Lung (tissue), 16 donors: ENCODE measurements around the gene TMEM128. TPM values are rescaled to one million over a fixed set of nuclear protein-coding genes. Genes with fewer than 3 reads are reported as not detected.

Source experiments
- ATAC-seq: fragments of 200-7000 bp; cut with Tn5 transposase; one replicate; pipeline ENCODE4 v1.9.1; 2020; ENCODE audit warnings: moderate number of reproducible peaks; ENCODE audit not compliant: insufficient read depth, low FRiP score
- DNase-seq, 3 donors: peaks; one replicate each; pipeline ENCODE4 v3.0.0-alpha.2; 2013 to 2017
- H3K27ac ChIP-seq, 2 donors: one replicate each; pipeline ENCODE4 v1.5.1; 2013; ENCODE audit warnings: mild to moderate bottlenecking in 2 of 2, moderate library complexity in 2 of 2, control low read depth in 1 of 2, inconsistent platforms in 1 of 2, low read depth in 1 of 2, low read length in 1 of 2
- H3K27me3 ChIP-seq, 3 donors: one replicate each; pipeline ENCODE4 v1.5.1; 2013; ENCODE audit warnings: low read length in 2 of 3; ENCODE audit not compliant: control insufficient read depth in 3 of 3, insufficient read depth in 3 of 3
- H3K36me3 ChIP-seq, 4 donors: one replicate each; pipeline ENCODE4 v1.5.1; 2013; ENCODE audit warnings: low read length in 4 of 4, mild to moderate bottlenecking in 1 of 4, moderate library complexity in 1 of 4; ENCODE audit not compliant: control insufficient read depth in 4 of 4, insufficient read depth in 4 of 4
- H3K4me1 ChIP-seq, 5 donors: one replicate each; pipeline ENCODE4 v1.5.1; 2013; ENCODE audit warnings: low read length in 5 of 5, mild to moderate bottlenecking in 2 of 5, moderate library complexity in 1 of 5; ENCODE audit not compliant: control insufficient read depth in 5 of 5, insufficient read depth in 5 of 5
- H3K4me3 ChIP-seq: one replicate; pipeline ENCODE4 v1.5.1; 2013; ENCODE audit warnings: mild to moderate bottlenecking, control low read depth, moderate library complexity
- H3K9ac ChIP-seq, 2 donors: one replicate each; pipeline ENCODE4 v1.5.1; 2013; ENCODE audit warnings: low read length in 2 of 2, control low read depth in 1 of 2; ENCODE audit not compliant: insufficient read depth in 1 of 2
- H3K9me3 ChIP-seq, 4 donors: one replicate each; pipeline ENCODE4 v1.5.1; 2013; ENCODE audit warnings: low read length in 3 of 4, mild to moderate bottlenecking in 1 of 4, moderate library complexity in 1 of 4; ENCODE audit not compliant: control insufficient read depth in 4 of 4, insufficient read depth in 3 of 4
- WGBS, 2 donors: extraction: QIAGEN DNeasy Blood & Tissue Kit; methylation state at CpG; one replicate each; pipeline ENCODE4 v1.1.7; 2013; 5-methylcytosine and 5-hydroxymethylcytosine counted together
- long read RNA-seq, 5 donors: transcript quantifications; one replicate each; lab custom pipeline, GENCODE V29; 2026
- polyA plus RNA-seq, 2 donors: library from polyadenylated mRNA; stranded (reverse); fragments of 200-250 nt; gene quantifications; one replicate each; pipeline ENCODE4 v1.2.1, GENCODE V29; 2013
- total RNA-seq, 2 donors: library from RNA; depleted of rRNA in 1 of 2; stranded (reverse); fragments of >200 nt in 1 of 2; gene quantifications; one replicate each; pipeline ENCODE4 v1.2.1, GENCODE V29; 2014 to 2021
- TF ChIP-seq, protein P1 (sequence below): IDR thresholded peaks from 2 replicates; pipeline ENCODE4 v1.5.1; 2012; ENCODE audit warnings: mild to moderate bottlenecking; ENCODE audit errors: control extremely low read depth, extremely low read depth
- donor health status: control.
- donor health status: control.
- donor health status: Bipolar disorder and iron deficiency.
- donor health status: healthy.
- donor health status: DM: yes; HTN: yes; CAD: no.

The TMEM128 gene, protein sequence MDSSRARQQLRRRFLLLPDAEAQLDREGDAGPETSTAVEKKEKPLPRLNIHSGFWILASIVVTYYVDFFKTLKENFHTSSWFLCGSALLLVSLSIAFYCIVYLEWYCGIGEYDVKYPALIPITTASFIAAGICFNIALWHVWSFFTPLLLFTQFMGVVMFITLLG
- total RNA-seq (10 to 100 TPM; 28.2 to 31.3 TPM), polyA plus RNA-seq (10 to 100 TPM; 27.5 to 30.1 TPM)
- long read RNA-seq, donor 1, transcript TMEM128-202 (5 exons, 1,221 nt): major isoform, 12 of 23 reads
- long read RNA-seq, donor 1, partial matches to known transcripts: 11 of 23 reads
- long read RNA-seq, donor 1, other reads (novel, unspliced or antisense): 0 of 23 reads
- long read RNA-seq, donor 2, transcript TMEM128-202 (5 exons, 1,221 nt): major isoform, 5 of 6 reads
- long read RNA-seq, donor 2, partial matches to known transcripts: 0 of 6 reads
- long read RNA-seq, donor 2, other reads (novel, unspliced or antisense): 0 of 6 reads
- long read RNA-seq, donor 3, transcript TMEM128-202 (5 exons, 1,221 nt): major isoform, 7 of 13 reads
- long read RNA-seq, donor 3, partial matches to known transcripts: 6 of 13 reads
- long read RNA-seq, donor 3, other reads (novel, unspliced or antisense): 0 of 13 reads
- long read RNA-seq, donor 4, transcript TMEM128-202 (5 exons, 1,221 nt): major isoform, 7 of 7 reads
- long read RNA-seq, donor 4, partial matches to known transcripts: 0 of 7 reads
- long read RNA-seq, donor 4, other reads (novel, unspliced or antisense): 0 of 7 reads
- long read RNA-seq, donor 5, transcript TMEM128-202 (5 exons, 1,221 nt): major isoform, 16 of 37 reads
- long read RNA-seq, donor 5, partial matches to known transcripts: 20 of 37 reads
- long read RNA-seq, donor 5, other reads (novel, unspliced or antisense): 0 of 37 reads

DNA sequence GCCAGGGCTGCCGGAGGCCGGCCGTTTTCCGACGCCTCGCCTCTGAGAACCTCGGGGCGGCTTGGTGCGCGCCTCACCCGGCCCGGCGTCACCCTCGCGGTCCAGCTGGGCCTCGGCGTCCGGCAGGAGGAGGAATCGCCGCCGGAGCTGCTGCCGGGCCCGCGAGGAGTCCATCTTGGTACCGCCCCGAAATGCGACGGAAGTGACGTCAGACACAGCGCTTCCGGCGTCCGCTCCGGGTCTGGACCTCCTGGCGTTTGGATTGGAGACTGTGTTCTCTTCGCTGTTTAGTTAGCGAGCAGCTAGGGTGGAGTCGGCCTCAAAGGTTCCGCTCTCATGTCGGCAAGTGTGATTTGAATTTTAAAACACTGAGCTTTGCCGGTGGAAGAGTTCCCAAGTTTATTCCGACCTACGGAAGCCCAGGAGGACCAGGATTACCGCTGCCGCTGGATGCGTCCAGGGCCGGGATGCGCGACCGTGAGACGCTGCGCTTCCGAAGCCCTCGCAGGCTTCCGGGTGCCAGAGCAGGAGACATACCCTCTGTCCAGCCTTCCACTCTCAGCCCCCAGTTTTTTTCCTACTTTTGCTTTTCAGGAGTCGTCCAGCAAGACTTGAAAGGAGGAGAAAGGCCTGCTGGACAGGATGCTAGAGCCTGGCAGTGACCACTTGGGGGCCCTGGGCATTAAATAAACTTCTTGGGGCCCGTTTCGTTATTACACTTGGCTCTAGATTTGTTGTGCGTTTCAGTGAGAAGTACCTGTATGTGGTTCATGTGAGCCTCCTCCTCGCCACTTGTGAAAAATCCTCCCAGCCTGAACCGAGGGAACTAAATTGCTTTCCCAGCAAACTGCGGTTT lies at the start of gene TMEM128:
Gene TMEM128, minus strand, starts transcription at position 195 of the 856 bp plus-strand sequence. Its CDS starts 21 bp downstream, at position 174.
- DNase-seq: peak; percentile 95 to 98 (median 97)
- Histone ChIP-seq H3K4me1 (peaks cover 4 to 15% (median 6%) of the 10 kb centered on the region in 5 donors), H3K9me3 (no peaks in the 10 kb centered on the region), H3K36me3 (peaks cover 12 to 19% (median 15%) of the 10 kb centered on the region in 4 donors), H3K4me3 (peak within 1 kb of the TSS; percentile 93), H3K27ac (peak within 1 kb of the TSS; percentile 97 to 99), H3K27me3 (no peaks in the 10 kb centered on the region), H3K9ac (peak within 1 kb of the TSS; percentile 85)
- ATAC-seq: peak; percentile 95
- TF ChIP-seq, protein P1, sequence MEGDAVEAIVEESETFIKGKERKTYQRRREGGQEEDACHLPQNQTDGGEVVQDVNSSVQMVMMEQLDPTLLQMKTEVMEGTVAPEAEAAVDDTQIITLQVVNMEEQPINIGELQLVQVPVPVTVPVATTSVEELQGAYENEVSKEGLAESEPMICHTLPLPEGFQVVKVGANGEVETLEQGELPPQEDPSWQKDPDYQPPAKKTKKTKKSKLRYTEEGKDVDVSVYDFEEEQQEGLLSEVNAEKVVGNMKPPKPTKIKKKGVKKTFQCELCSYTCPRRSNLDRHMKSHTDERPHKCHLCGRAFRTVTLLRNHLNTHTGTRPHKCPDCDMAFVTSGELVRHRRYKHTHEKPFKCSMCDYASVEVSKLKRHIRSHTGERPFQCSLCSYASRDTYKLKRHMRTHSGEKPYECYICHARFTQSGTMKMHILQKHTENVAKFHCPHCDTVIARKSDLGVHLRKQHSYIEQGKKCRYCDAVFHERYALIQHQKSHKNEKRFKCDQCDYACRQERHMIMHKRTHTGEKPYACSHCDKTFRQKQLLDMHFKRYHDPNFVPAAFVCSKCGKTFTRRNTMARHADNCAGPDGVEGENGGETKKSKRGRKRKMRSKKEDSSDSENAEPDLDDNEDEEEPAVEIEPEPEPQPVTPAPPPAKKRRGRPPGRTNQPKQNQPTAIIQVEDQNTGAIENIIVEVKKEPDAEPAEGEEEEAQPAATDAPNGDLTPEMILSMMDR: no peak
- 1% methylated on average over 62 of the region's 62 CpGs for WGBS, 2 donors

GRCh38 chr4:4296283-4296846 lies 48.3 kb upstream of the TMEM128 start:
- Histone ChIP-seq H3K4me3 (no peak overlapping the region), H3K4me1 (peaks cover 0 to 2% (median under 1%) of the 10 kb centered on the region in 5 donors), H3K9me3 (no peaks in the 10 kb centered on the region), H3K27me3 (no peaks in the 10 kb centered on the region), H3K9ac (no peak overlapping the region), H3K27ac (no peak overlapping the region), H3K36me3 (peaks cover 0 to 9% (median 4%) of the 10 kb centered on the region in 4 donors)
- WGBS, 2 donors: 96 to 98% methylated on average over 5 of the region's 5 CpGs
- ATAC-seq: no peak
- TF ChIP-seq, protein P1: no peak
- no peak for DNase-seq

GRCh38 chr4:4293279-4293678 lies 45.3 kb upstream of the TMEM128 start:
- Histone ChIP-seq H3K27me3 (no peaks in the 10 kb centered on the region), H3K4me1 (peaks cover 8 to 18% (median 14%) of the 10 kb centered on the region in 5 donors), H3K36me3 (peaks cover 0 to 3% (median 2%) of the 10 kb centered on the region in 4 donors), H3K4me3 (no peak overlapping the region), H3K9ac (no peak overlapping the region), H3K27ac (no peak overlapping the region), H3K9me3 (no peaks in the 10 kb centered on the region)
- ATAC-seq: no peak
- 95 to 97% methylated on average over 3 of the region's 3 CpGs for WGBS, 2 donors
- no peak for DNase-seq
- TF ChIP-seq, protein P1: no peak
